H1 (cell line): ENCODE results near the gene HECTD1.

Experiments used
- EZH2 ChIP-seq: fragments of 200-600 bp; sonication (generic); IDR thresholded peaks from 2 replicates; pipeline ENCODE4 v1.7.1; 2012; ENCODE audit warnings: low read depth, mild to moderate bottlenecking, moderate library complexity, low read length, inconsistent platforms; ENCODE audit not compliant: severe bottlenecking
- POLR2A ChIP-seq, 2 experiments: IDR thresholded peaks; 1 replicate in 1 of 2; 2 replicates in 1 of 2; pipeline ENCODE4 v1.6.1; 2011; ENCODE audit warnings: low read depth in 2 of 2, low read length in 2 of 2, mild to moderate bottlenecking in 2 of 2; ENCODE audit errors: control extremely low read depth in 1 of 2
- SIN3A ChIP-seq, 2 experiments: IDR thresholded peaks in 1 of 2; conservative IDR thresholded peaks in 1 of 2; 2 replicates each; pipeline ENCODE4 v1.6.1; 2011 to 2012; ENCODE audit warnings: low read length in 2 of 2, improper control_type of control experiment in 1 of 2, low read depth in 1 of 2, mild to moderate bottlenecking in 1 of 2
- SUZ12 ChIP-seq: fragments of 200-600 bp; sonication (generic); IDR thresholded peaks from 2 replicates; pipeline ENCODE4 v1.6.1; 2012; ENCODE audit warnings: mild to moderate bottlenecking, inconsistent platforms, low read length, moderate library complexity, mixed read lengths
- TAF1 ChIP-seq: IDR thresholded peaks from 2 replicates; pipeline ENCODE4 v1.6.1; 2011; ENCODE audit warnings: mild to moderate bottlenecking, low read depth, low read length
- TCF12 ChIP-seq: IDR thresholded peaks from 2 replicates; pipeline ENCODE4 v1.6.1; 2011; ENCODE audit warnings: low read depth, mild to moderate bottlenecking, low read length
- YY1 ChIP-seq: IDR thresholded peaks from 2 replicates; pipeline ENCODE4 v1.6.1; 2011; ENCODE audit warnings: low read depth, mild to moderate bottlenecking, low read length
- ZNF274 ChIP-seq: IDR thresholded peaks from 2 replicates; pipeline ENCODE4 v1.7.0; 2012; ENCODE audit warnings: low read length, borderline replicate concordance; ENCODE audit errors: extremely low read depth
- TF ChIP-seq, protein P1 (sequence below), 3 experiments: IDR thresholded peaks; 1 replicate in 2 of 3; 2 replicates in 1 of 3; pipeline versions ENCODE4 v1.5.1 to v1.6.1; 2011; ENCODE audit warnings: low read length in 3 of 3, mild to moderate bottlenecking in 3 of 3, inconsistent platforms in 2 of 3, low read depth in 1 of 3, moderate library complexity in 1 of 3; ENCODE audit not compliant: insufficient read depth in 1 of 3; ENCODE audit errors: control extremely low read depth in 1 of 3

GRCh38 chr14:31230573-31230958, 23.0 kb upstream of the HECTD1 start:
- TF ChIP-seq SUZ12 = no peak
- TF ChIP-seq, protein P1, sequence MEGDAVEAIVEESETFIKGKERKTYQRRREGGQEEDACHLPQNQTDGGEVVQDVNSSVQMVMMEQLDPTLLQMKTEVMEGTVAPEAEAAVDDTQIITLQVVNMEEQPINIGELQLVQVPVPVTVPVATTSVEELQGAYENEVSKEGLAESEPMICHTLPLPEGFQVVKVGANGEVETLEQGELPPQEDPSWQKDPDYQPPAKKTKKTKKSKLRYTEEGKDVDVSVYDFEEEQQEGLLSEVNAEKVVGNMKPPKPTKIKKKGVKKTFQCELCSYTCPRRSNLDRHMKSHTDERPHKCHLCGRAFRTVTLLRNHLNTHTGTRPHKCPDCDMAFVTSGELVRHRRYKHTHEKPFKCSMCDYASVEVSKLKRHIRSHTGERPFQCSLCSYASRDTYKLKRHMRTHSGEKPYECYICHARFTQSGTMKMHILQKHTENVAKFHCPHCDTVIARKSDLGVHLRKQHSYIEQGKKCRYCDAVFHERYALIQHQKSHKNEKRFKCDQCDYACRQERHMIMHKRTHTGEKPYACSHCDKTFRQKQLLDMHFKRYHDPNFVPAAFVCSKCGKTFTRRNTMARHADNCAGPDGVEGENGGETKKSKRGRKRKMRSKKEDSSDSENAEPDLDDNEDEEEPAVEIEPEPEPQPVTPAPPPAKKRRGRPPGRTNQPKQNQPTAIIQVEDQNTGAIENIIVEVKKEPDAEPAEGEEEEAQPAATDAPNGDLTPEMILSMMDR (IDR thresholded peaks at IDR 0.05; ENCODE audit: control extremely low read depth in 1 of 3, insufficient read depth in 1 of 3, low read depth in 1 of 3, low read length in 3 of 3) = no peak
- TF ChIP-seq ZNF274 = no peak
- TF ChIP-seq POLR2A (IDR thresholded peaks at IDR 0.05; ENCODE audit: control extremely low read depth in 1 of 2, low read depth in 2 of 2, low read length in 2 of 2) = no peak
- no peak for TF ChIP-seq SIN3A (conservative IDR thresholded peaks at IDR 0.05 in 1 of 2, IDR thresholded peaks at IDR 0.05 in 1 of 2; ENCODE audit: low read depth in 1 of 2, low read length in 2 of 2)
- TF ChIP-seq TCF12 = no peak
- no peak for TF ChIP-seq TAF1
- no peak for TF ChIP-seq YY1
- no peak for TF ChIP-seq EZH2
